Measurements from ENCODE around the gene LSM10. TPM values are rescaled to one million over a fixed set of nuclear protein-coding genes. Genes with fewer than 3 reads are reported as not detected.

The LSM10 gene
- total and polyA plus RNA-seq, 7 donors = 50.5 to 114 (median 56.6) TPM

DNA sequence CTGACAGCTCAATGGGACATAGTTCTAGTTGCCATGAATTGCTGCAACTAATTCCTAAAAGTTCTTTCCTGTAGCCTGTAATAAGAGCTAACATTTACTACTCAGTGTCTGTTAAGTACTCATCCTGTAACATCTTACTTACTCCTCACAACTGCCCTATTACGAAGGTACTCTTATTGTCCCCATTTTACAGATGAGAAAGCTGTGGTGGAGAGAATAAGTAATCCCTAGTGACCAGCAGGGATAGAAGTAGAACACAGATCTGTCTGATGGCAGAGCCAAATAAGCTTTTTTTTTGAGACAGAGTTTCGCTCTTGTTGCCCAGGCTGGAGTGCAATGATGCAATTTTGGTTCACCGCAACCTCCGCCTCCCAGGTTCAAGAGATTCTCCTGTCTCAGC lies 15.0 kb downstream of the LSM10 start:
- TF ChIP-seq EP300 (IDR thresholded peaks at IDR 0.05) = no peak
- no peak for TF ChIP-seq POLR2AphosphoS5 (IDR thresholded peaks at IDR 0.05)
- no peak for TF ChIP-seq CTCF (IDR thresholded peaks at IDR 0.05)
- no peak for TF ChIP-seq POLR2A (IDR thresholded peaks at IDR 0.05)
- no peak for DNase-seq
- Histone ChIP-seq H3K27ac (peak overlapping the region in 3 of 4 donors; percentile 40 to 98 (median 95)), H3K9me3 (no peaks in the 10 kb centered on the region), H3K27me3 (no peaks in the 10 kb centered on the region), H3K4me1 (peaks cover 0 to 77% (median 58%) of the 10 kb centered on the region in 4 donors), H3K4me3 (no peak overlapping the region), H3K36me3 (peaks cover 0 to 3% (median 0%) of the 10 kb centered on the region in 4 donors)
- intact Hi-C loops (cut with DNase I) = no loop called here
- 97% methylated on average over 4 of the region's 4 CpGs for WGBS, 2 donors

GRCh38 chr1:36382231-36382630 lies 15.5 kb downstream of the LSM10 start:
- TF ChIP-seq POLR2AphosphoS5 (IDR thresholded peaks at IDR 0.05) (no peak), EP300 (IDR thresholded peaks at IDR 0.05) (no peak), CTCF (IDR thresholded peaks at IDR 0.05) (no peak), POLR2A (IDR thresholded peaks at IDR 0.05) (no peak)
- intact Hi-C loops (cut with DNase I) = no loop called here
- H3K4me3 ChIP-seq = no peak overlapping the region
- WGBS, 2 donors = 95 to 97% methylated on average over 9 of the region's 9 CpGs
- DNase-seq = no peak
- peaks cover 0 to 3% (median 0%) of the 10 kb centered on the region in 4 donors for H3K36me3 ChIP-seq
- H3K27me3 ChIP-seq = no peaks in the 10 kb centered on the region
- H3K9me3 ChIP-seq = no peaks in the 10 kb centered on the region
- peak overlapping the region in 3 of 4 donors; percentile 40 to 98 (median 95) for H3K27ac ChIP-seq
- peaks cover 0 to 75% (median 54%) of the 10 kb centered on the region in 4 donors for H3K4me1 ChIP-seq

DNA sequence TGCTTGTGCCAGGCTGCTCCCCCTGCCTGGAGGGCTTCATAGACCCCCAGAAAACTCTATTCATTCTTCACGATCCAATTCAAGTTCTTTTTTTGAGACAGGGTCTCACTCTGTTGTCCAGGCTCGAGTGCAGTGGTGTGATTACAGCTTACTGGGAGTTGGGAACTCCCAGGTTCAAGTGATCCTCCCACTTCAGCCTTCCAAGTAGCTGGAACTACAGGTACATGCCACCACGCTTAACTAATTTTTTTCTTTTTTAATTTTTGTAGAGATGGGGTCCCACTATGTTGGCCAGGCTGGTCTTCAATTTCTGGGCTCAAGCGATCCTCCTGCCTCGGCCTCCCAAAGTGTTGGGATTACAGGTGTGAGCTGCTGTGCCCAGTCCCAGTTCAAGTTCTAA lies 16.3 kb downstream of the LSM10 start:
- Histone ChIP-seq H3K27ac (no peak overlapping the region), H3K4me1 (peaks cover 0 to 68% (median 48%) of the 10 kb centered on the region in 4 donors), H3K4me3 (no peak overlapping the region), H3K36me3 (peaks cover 0 to 3% (median 0%) of the 10 kb centered on the region in 4 donors), H3K27me3 (no peaks in the 10 kb centered on the region), H3K9me3 (no peaks in the 10 kb centered on the region)
- no peak for DNase-seq
- TF ChIP-seq EP300 (IDR thresholded peaks at IDR 0.05) (no peak), CTCF (IDR thresholded peaks at IDR 0.05) (no peak), POLR2AphosphoS5 (IDR thresholded peaks at IDR 0.05) (no peak)
- WGBS, 2 donors = 92 to 95% methylated on average over 5 of the region's 5 CpGs
- intact Hi-C loops (cut with DNase I) = no loop called here

GRCh38 chr1:36380782-36381181 lies 16.9 kb downstream of the LSM10 start:
- Histone ChIP-seq H3K27me3 (no peaks in the 10 kb centered on the region), H3K27ac (peak overlapping the region in 2 of 4 donors; percentile 20 to 43), H3K36me3 (peaks cover 0 to 3% (median 0%) of the 10 kb centered on the region in 4 donors), H3K9me3 (no peaks in the 10 kb centered on the region), H3K4me1 (peaks cover 0 to 70% (median 48%) of the 10 kb centered on the region in 4 donors), H3K4me3 (no peak overlapping the region)
- WGBS, 2 donors = 88 to 89% methylated on average over 3 of the region's 3 CpGs
- no peak for TF ChIP-seq POLR2A (IDR thresholded peaks at IDR 0.05)
- no peak for TF ChIP-seq EP300 (IDR thresholded peaks at IDR 0.05)
- TF ChIP-seq CTCF (IDR thresholded peaks at IDR 0.05) = no peak
- TF ChIP-seq POLR2AphosphoS5 (IDR thresholded peaks at IDR 0.05) = no peak
- intact Hi-C loops (cut with DNase I) = no loop called here
- DNase-seq = no peak

DNA sequence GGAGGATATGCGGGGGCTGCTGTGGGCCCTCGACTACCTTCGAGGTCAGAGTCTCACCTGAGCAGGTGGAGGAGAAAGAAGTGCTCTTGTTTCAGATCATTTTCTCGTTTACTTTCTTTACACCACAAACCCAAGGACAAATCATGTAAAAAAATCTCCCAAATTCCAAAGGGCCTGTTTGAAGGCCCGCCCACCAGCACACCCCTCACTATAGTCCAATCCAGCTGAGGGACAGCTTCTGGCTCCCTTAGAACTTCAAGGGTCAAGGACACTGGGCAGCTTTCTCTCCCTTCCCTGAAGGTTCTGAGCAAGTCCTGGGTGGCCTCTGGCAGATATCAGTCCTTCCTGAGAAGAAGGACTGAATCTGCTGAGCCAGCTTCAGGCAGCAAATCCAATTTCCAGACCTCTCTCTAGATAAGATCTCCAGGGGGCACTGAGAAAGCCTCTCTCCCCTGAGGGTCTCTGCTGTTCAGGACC lies 17.5 kb downstream of the LSM10 start:
- Histone ChIP-seq H3K4me3 (no peak overlapping the region), H3K27me3 (no peaks in the 10 kb centered on the region), H3K36me3 (peaks cover 0 to 3% (median 0%) of the 10 kb centered on the region in 4 donors), H3K27ac (peak overlapping the region in 2 of 4 donors; percentile 20 to 43), H3K4me1 (peaks cover 0 to 76% (median 52%) of the 10 kb centered on the region in 4 donors), H3K9me3 (no peaks in the 10 kb centered on the region)
- no peak for TF ChIP-seq POLR2A (IDR thresholded peaks at IDR 0.05)
- no peak for TF ChIP-seq EP300 (IDR thresholded peaks at IDR 0.05)
- TF ChIP-seq POLR2AphosphoS5 (IDR thresholded peaks at IDR 0.05) = no peak
- no peak for TF ChIP-seq CTCF (IDR thresholded peaks at IDR 0.05)
- intact Hi-C loops (cut with DNase I) = no loop called here
- no peak for DNase-seq
- 62 to 80% methylated on average over 5 of the region's 5 CpGs for WGBS, 2 donors

Measured in sigmoid colon (tissue), 7 donors.